T-helper 2 cell (primary cell): ENCODE measurements around the gene C11orf21.
A peak's percentile ranks its signal among the peaks of the same experiment; 100 is the strongest.
"Not testable (repeated sequence)": the region's sequence is repeated elsewhere in the genome, so short reads cannot be mapped to it uniquely, and the experiment has no call there.

Experiments used
- DNase-seq, 5 experiments: peaks; one replicate each; pipeline versions ENCODE4 v3.0.0 to v3.0.0-alpha.2; 2012 to 2022

Gene C11orf21

GRCh38 chr11:2295971-2296912 is 5.5 kb downstream of the C11orf21 start:
- no peak for DNase-seq

GRCh38 chr11:2294926-2295290 is 6.8 kb downstream of the C11orf21 start:
- DNase-seq, result no peak

GRCh38 chr11:2293984-2294925 is 7.5 kb downstream of the C11orf21 start:
- DNase-seq, result no peak

- no peak for DNase-seq
These were observed 8.2 kb downstream of the C11orf21 start for GRCh38 chr11:2293531-2293971.

GRCh38 chr11:2290351-2290841 is 11.3 kb downstream of the C11orf21 start:
- no peak for DNase-seq

- no peak for DNase-seq
These were observed 11.9 kb downstream of the C11orf21 start for GRCh38 chr11:2289859-2290258.

- no peak for DNase-seq
These were observed 12.4 kb downstream of the C11orf21 start for GRCh38 chr11:2289350-2289749.

GRCh38 chr11:2287091-2287490 is 14.6 kb downstream of the C11orf21 start:
- DNase-seq, result no peak

- DNase-seq, result not testable (repeated sequence)
These were observed 15.4 kb downstream of the C11orf21 start for GRCh38 chr11:2286350-2286749.

GRCh38 chr11:2280208-2280607 is 21.5 kb downstream of the C11orf21 start:
- no peak for DNase-seq

GRCh38 chr11:2277933-2278523 is 23.7 kb downstream of the C11orf21 start:
- DNase-seq, result no peak

- DNase-seq, result no peak
These were observed 24.7 kb downstream of the C11orf21 start for GRCh38 chr11:2277008-2277346.

- DNase-seq, result no peak
These were observed 25.3 kb downstream of the C11orf21 start for GRCh38 chr11:2276280-2277007.

- DNase-seq, result no peak
These were observed 26.1 kb downstream of the C11orf21 start for GRCh38 chr11:2275334-2276279.

GRCh38 chr11:2273771-2274170 is 27.9 kb downstream of the C11orf21 start:
- DNase-seq, result no peak

- no peak for DNase-seq
These were observed 28.4 kb downstream of the C11orf21 start for GRCh38 chr11:2273311-2273710.

GRCh38 chr11:2272946-2273280 is 28.8 kb downstream of the C11orf21 start:
- no peak for DNase-seq

GRCh38 chr11:2272228-2272945 is 29.3 kb downstream of the C11orf21 start:
- DNase-seq, result no peak

GRCh38 chr11:2271327-2272227 is 30.1 kb downstream of the C11orf21 start:
- DNase-seq, result no peak

- peak in 1 of 5 experiments; percentile 55 for DNase-seq
These were observed 30.7 kb downstream of the C11orf21 start for GRCh38 chr11:2271077-2271326.
